Measurements from ENCODE around the gene CFAP70. TPM values are rescaled to one million over a fixed set of nuclear protein-coding genes. Genes with fewer than 3 reads are reported as not detected.

Gene CFAP70
- total RNA-seq, 4 donors from 2014 or later = 3.9 to 8.1 (median 6.3) TPM

DNA sequence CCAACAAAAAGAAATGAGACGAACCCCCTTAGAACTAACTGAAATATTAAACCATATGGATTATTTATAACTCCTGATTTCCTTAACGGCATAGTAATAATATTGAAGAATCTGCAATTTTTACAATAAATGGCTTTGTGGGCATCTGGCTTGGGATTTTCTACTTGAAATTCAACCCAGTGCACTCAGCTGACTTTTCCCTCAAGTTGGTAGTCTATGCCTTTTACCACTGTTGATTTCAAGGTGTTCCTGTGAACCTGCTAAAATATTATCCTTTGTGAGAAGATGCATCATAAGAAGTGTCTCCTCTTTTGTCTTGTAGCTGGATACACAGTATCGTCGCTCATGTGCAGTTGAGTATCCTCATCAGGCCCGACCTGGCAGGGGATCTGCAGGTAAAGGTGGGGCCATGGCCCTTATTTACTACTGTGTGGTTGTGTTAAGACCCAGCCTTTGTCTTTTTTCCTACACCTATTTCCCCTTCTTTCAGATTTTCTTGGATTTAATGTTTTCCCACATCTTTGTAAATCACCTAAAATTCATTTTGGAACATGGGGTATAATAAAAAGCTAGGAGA is 119.6 kb downstream of the CFAP70 start:
- TF ChIP-seq, protein P1, sequence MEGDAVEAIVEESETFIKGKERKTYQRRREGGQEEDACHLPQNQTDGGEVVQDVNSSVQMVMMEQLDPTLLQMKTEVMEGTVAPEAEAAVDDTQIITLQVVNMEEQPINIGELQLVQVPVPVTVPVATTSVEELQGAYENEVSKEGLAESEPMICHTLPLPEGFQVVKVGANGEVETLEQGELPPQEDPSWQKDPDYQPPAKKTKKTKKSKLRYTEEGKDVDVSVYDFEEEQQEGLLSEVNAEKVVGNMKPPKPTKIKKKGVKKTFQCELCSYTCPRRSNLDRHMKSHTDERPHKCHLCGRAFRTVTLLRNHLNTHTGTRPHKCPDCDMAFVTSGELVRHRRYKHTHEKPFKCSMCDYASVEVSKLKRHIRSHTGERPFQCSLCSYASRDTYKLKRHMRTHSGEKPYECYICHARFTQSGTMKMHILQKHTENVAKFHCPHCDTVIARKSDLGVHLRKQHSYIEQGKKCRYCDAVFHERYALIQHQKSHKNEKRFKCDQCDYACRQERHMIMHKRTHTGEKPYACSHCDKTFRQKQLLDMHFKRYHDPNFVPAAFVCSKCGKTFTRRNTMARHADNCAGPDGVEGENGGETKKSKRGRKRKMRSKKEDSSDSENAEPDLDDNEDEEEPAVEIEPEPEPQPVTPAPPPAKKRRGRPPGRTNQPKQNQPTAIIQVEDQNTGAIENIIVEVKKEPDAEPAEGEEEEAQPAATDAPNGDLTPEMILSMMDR (IDR thresholded peaks at IDR 0.05; ENCODE audit: low read depth) = no peak

DNA sequence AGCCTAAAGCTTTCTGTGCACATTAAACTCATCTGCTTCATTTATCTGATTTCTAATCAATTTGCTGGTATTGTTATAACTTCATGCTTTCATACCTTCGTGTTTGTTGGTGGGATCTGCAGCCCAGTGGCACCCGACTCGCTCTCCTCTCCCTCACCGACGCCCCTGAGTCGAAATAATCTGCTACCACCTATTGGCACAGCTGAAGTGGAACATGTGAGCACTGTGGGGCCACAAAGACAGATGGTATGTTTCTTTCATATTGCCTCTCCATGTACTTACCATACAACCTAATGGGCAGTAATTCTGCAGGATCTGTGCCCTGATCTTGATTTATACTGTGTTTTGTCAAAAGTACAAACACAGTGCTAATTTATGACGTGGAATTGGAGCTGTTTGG is 124.0 kb downstream of the CFAP70 start:
- TF ChIP-seq, protein P1 (IDR thresholded peaks at IDR 0.05; ENCODE audit: low read depth) = no peak

DNA sequence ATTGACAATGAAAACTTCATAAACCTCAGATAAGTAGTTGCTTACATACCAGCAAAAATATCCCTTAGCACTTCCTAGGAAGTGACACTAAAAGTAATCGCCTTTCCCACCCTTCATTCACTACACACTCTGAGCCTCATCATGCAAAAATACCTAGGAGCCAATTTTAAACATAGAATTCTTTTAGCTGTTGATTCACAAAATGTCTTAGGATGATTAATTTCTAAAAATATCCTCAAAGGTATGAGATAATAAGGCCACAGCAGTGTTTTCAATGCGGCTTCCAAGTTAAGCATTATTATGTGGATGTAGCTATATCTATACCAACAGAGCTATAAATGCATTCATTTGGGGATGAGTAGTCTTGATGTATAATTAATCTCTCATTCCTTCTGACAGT is 124.8 kb downstream of the CFAP70 start:
- TF ChIP-seq, protein P1 (IDR thresholded peaks at IDR 0.05; ENCODE audit: low read depth) = no peak

DNA sequence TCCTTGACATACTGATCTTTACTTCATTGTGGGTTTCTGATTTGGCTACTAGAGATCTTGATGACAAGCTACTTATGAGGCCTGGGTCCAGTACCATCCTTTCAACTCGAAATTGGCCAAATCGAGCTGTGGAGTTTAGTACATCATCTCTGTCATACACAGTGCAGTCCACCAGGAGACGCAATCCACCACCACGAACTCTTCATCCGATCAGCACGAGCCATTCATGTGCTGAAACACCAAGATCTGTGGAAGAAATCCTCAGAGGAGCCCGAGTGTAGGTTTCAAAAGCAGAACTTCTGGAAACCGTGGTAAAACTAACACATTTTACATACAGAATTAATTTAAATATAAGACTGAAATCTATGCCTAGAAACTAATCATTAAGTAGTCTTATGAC is 125.8 kb downstream of the CFAP70 start:
- TF ChIP-seq, protein P1 (IDR thresholded peaks at IDR 0.05; ENCODE audit: low read depth) = no peak

DNA sequence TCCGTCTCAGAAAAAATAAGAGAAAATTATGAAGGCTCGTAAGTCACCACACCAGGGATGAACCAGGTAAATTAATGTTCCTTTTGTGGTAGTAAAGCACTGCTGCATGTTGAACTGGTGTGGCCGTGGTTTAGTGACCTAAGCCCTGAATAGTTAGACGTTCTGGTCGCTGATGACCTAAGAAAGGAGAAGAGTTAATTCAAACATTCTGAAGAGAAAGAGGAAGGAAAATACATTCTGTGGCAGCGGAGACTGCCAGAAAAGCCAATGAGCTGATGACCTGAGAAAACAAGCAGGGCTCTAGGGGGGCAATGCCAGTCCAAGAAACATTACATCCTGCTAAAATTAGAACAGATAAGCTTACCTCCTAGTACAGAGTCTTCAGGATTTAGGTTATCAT is 129.1 kb downstream of the CFAP70 start:
- TF ChIP-seq, protein P1 (IDR thresholded peaks at IDR 0.05; ENCODE audit: low read depth) = no peak

DNA sequence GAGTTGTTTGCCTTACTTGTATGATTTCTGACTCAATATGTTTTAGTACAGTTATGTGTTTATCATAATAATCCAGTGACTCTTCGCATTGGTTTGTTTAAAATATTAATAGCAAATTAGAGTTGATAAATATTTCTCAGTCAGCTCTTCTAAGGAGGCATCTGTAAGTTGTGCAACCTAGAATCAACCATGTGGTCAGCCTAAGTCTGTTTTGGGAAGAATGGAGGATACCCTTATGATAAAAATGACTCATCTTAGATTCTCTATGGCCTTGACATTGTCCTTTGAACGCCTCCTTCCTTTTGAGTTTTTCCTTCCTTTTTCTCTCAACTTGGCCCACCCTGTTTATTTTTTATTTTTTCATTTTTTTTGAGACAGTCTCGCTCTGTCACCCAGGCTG is 130.4 kb downstream of the CFAP70 start:
- TF ChIP-seq, protein P1 (IDR thresholded peaks at IDR 0.05; ENCODE audit: low read depth) = no peak

DNA sequence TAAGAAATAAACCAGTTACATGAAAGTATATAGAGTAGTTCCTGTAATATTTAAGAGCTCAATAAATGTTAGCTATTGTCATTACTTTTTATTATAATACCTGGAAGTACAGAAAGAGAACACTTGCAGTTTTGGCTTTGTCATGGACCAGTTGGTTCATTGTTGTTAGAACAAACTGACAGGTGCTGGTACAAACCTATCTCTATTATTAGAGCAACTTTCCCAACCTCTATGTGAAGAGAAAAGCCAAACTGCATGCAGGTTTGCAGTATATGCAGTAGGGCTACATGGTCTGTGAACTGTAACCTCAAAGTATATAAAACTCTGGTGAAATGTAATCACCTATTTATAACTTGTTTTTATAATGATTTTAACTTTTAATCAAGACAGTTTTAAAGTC is 132.0 kb downstream of the CFAP70 start:
- TF ChIP-seq, protein P1 (IDR thresholded peaks at IDR 0.05; ENCODE audit: low read depth) = no peak
